Gastrocnemius medialis (tissue), 4 donors: ENCODE results near the gene TUBGCP3.

ENCODE experiments used
- POLR2A ChIP-seq, 2 donors: fragments of 450-650 bp; IDR thresholded peaks; one replicate each; pipeline ENCODE4 v1.6.1; 2017; ENCODE audit warnings: antibody characterized with exemption in 2 of 2, mild to moderate bottlenecking in 2 of 2, moderate library complexity in 2 of 2
- TF ChIP-seq, protein P1 (sequence below), 5 experiments: fragments of 450-650 bp in 3 of 5; fragments of 200-600 bp in 2 of 5; sonication (generic) in 2 of 5; IDR thresholded peaks in 4 of 5; conservative IDR thresholded peaks in 1 of 5; 1 replicate in 4 of 5; 2 replicates in 1 of 5; pipeline ENCODE4 v1.5.1; 2016 to 2019; ENCODE audit warnings: antibody characterized with exemption in 5 of 5, mild to moderate bottlenecking in 3 of 5, moderate library complexity in 3 of 5

DNA sequence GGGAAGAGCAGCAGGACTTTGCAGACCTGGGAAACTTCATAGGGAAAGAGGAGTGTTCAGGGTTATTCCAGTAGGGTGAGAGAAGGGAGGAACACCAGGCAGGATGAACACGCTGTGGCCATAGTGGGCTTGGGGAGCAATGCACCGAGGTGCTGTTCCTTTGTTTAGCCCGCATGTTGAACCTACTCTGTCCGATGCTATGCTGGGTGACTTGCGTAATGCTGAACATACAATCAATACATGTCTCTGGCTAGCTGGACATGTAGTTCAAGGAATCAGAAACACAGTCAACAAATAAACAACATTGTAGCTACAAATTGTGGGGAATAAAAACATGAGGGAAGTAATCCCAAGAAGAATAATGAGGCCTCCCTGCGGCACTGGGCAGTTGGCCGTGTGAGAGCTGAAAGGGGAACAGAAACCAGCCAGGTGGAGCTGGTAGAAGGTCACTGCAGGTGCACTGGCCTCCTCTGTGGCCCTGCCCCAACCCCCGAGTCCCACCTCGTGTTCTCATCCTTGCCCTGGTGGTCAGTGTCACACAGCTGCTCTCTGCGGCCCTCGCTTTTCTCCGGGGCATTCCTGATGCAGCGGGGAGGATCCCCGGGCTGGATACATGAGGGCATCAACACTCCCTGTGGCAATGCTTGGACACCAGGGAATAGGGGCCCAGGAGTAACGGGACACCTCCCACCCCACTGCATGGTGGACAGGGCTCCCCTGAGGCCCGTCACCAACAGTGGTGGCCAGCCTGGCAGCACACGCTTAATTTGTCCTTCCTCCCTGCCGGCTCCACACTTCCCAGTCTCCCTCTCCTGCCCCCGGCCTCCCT, 36.9 kb upstream of the TUBGCP3 start:
- TF ChIP-seq, protein P1, sequence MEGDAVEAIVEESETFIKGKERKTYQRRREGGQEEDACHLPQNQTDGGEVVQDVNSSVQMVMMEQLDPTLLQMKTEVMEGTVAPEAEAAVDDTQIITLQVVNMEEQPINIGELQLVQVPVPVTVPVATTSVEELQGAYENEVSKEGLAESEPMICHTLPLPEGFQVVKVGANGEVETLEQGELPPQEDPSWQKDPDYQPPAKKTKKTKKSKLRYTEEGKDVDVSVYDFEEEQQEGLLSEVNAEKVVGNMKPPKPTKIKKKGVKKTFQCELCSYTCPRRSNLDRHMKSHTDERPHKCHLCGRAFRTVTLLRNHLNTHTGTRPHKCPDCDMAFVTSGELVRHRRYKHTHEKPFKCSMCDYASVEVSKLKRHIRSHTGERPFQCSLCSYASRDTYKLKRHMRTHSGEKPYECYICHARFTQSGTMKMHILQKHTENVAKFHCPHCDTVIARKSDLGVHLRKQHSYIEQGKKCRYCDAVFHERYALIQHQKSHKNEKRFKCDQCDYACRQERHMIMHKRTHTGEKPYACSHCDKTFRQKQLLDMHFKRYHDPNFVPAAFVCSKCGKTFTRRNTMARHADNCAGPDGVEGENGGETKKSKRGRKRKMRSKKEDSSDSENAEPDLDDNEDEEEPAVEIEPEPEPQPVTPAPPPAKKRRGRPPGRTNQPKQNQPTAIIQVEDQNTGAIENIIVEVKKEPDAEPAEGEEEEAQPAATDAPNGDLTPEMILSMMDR (IDR thresholded peaks at IDR 0.05 in 4 of 5, conservative IDR thresholded peaks at IDR 0.05 in 1 of 5), result no peak
- no peak for TF ChIP-seq POLR2A (IDR thresholded peaks at IDR 0.05)
